AG10803 (cell line): ENCODE measurements around the gene RPUSD4.
A peak's percentile ranks its signal among the peaks of the same experiment; 100 is the strongest.

ENCODE experiments used
- DNase-seq: peaks from one replicate; pipeline ENCODE4 v3.0.0; 2010; ENCODE audit warnings: low read depth
- H3K4me3 ChIP-seq: 2 replicates; pipeline ENCODE4 v1.5.1; 2011; ENCODE audit warnings: mild to moderate bottlenecking, low read length, control low read depth
- TF ChIP-seq, protein P1 (sequence below): conservative IDR thresholded peaks from 2 replicates; pipeline ENCODE4 v1.5.1; 2011; ENCODE audit warnings: mild to moderate bottlenecking, low read length, control low read depth, inconsistent platforms

RPUSD4 gene

DNA sequence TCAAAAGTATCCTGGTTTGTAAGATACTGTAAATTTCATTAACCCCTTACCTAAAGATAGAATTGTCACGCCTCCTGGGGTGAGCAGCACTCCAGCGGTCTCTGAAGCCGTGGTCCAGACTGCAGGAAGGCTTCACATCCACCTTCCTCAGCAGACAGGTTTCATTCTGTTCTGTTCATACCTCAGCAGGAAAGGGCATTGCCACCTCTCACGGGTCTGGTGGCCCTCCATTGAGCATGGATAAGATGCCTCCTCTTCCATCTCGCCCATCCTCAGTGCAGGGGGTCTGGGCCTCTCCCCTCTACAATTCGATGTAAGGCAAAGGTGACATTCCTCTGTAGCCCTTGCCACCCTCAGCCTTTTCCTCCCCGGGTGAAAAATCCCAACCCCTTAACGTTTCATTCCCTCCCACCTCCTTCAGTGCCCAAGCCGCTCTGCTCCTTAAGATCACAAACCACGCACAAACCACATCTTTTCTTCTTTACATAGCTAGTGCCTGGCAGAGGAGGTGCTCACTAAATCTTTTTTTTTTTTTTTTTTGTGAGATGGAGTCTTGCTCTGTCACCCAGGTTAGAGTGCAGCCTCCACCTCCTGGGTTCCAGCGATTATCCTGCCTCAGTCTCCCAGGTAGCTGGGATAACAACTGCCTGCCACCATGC lies 28.5 kb downstream of the RPUSD4 start:
- no peak overlapping the region for H3K4me3 ChIP-seq
- TF ChIP-seq, protein P1, sequence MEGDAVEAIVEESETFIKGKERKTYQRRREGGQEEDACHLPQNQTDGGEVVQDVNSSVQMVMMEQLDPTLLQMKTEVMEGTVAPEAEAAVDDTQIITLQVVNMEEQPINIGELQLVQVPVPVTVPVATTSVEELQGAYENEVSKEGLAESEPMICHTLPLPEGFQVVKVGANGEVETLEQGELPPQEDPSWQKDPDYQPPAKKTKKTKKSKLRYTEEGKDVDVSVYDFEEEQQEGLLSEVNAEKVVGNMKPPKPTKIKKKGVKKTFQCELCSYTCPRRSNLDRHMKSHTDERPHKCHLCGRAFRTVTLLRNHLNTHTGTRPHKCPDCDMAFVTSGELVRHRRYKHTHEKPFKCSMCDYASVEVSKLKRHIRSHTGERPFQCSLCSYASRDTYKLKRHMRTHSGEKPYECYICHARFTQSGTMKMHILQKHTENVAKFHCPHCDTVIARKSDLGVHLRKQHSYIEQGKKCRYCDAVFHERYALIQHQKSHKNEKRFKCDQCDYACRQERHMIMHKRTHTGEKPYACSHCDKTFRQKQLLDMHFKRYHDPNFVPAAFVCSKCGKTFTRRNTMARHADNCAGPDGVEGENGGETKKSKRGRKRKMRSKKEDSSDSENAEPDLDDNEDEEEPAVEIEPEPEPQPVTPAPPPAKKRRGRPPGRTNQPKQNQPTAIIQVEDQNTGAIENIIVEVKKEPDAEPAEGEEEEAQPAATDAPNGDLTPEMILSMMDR = no peak
- DNase-seq = no peak

DNA sequence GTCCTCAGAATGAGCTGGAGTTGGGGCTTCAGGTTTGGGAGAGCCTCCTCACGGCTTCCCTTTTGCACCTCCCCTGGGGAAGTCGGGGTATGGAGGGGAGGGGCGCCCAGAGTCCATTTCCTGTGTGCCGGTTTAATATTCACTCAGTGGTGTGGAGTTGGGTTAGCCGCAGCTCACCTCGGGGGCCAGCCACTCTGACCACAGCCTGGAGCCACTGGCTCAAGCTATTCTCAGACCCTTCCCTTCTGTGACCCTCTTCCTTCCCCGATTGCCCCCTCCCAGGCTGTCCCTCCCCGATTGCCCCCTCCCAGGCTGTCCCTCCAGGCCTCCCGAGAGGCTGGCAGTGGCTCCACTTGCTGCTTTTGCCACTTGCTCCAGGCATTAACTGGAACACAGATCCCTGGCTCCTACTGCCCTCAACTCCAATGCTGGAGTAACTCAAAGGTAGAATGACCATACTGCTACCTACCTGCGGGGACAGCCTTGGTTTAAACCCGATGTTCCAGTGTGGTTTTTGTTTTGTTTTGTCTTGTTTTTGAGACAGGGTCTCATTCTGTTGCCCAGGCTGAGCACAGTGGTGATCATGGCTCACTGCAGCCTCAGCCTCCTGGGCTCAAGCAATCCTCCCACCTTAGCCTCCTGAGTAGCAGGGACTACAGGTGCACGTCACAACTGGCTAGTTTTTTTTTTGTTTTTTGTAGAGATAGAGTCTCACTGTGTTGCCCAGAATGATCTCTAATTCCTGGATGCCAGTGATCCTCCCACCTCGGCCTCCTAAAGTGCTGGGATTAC lies 29.3 kb downstream of the RPUSD4 start:
- TF ChIP-seq, protein P1 = no peak
- no peak overlapping the region for H3K4me3 ChIP-seq
- DNase-seq = no peak

DNA sequence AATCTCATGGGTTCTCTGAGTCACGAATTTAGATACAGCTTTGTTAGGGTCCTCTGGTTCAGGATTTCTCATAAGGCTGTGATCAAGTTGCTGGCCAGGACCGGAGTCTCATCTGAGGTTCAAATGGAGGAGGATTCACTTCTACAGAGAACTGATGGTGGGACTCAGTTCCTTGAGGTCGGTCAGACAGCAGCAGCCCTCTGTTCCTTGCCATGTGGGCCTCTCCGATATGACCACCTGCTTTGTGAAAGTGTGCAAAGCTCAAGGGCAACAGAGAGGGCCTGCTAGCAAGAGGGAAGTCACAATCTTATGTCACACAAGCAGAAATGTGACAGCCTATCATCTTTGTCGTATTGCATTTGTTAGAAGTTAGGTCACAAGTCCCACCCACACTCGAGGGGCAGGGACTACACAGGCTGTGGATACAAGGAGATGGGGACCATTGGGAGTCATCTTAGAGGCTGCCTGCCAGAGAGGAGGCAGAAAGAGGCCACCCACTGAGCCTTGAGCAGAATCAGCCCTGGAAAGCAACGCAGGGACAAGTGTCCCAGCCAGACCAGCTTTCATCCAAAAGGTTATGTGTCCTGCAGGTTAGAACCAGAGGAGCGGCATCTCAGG lies 34.5 kb downstream of the RPUSD4 start:
- no peak for DNase-seq
- TF ChIP-seq, protein P1 = no peak
- H3K4me3 ChIP-seq = no peak overlapping the region

DNA sequence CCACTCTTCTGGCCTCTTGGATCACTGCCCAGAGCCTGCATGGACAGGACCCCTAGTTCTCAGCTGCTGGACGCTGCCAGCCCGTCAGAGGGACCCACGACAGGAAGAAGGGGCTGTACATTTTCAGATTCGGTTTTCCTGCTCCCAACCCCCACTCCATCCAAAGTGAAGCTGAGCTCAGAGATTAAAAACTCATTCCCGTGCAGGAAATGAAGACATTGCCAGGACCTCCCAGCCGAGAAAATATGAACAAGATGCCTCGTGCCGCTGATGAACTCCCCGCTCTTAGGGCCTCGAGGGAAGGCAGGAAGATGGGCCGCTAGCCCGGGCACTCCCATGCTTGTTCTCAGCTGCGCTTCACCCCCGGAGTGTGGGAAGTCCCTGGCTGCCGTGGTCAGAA lies 36.1 kb downstream of the RPUSD4 start:
- H3K4me3 ChIP-seq = no peak overlapping the region
- TF ChIP-seq, protein P1 = no peak
- DNase-seq = peak; percentile 66

DNA sequence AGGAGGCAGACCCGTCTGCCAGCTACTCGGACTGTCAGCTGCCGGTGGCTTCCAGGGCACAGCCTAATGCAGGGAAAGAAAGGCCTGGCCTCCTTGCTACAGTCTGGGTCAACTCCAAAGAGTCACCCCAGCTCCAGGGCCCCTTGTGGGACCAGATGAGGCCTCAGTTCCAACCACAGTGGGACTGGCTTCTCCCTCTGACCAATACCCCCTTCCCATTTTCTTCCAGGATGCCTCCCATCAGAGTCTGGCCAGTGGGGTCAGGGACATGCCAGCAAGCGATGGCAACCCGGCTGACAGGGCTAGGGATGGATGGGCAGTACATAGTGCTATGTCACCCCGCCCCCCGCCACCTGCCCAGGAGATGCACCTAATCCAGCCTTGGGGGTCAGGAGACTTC lies 36.6 kb downstream of the RPUSD4 start:
- H3K4me3 ChIP-seq = no peak overlapping the region
- TF ChIP-seq, protein P1 = no peak
- no peak for DNase-seq

DNA sequence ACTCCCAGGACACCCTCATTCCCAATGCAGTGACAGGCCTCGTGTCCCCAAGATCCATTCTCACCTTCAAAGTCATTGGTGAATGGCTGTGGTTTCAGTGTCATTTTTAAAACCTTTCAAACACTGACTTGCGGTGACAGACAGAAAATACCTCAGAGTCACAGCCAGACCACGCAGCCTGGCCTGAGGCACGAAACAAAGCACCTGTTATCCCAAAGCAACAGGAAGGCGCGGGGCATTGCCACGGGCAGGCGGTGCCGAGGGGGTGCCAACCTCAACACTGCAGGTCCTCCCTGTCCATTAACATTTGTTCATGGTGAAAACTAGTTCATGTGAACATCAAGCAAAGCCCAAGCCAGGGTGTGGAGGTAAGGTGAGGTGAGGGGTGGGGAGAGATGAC lies 38.2 kb downstream of the RPUSD4 start:
- no peak overlapping the region for H3K4me3 ChIP-seq
- DNase-seq = no peak
- TF ChIP-seq, protein P1 = no peak

DNA sequence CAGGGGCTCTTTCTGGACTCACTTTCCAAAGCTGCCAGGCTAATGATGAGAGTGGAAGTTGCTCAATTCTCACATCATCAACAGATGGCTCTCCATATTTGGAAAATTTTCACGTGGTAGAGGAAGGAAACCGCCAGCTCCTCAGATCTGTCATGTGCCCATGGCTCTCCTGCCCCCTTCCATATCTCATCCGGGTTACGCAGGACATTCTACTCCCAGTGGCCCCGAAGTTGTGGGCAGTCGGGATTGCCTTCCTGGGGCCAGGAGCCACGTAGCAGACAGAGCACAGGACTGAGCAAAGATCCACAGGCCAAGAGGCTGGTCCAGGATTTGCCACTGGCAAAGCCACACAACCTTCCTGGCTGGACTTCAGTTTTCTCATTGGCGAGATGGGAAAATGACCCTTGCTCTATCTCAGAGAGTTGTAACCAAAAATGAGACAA lies 38.8 kb downstream of the RPUSD4 start:
- TF ChIP-seq, protein P1 = no peak
- DNase-seq = peak; percentile 92
- no peak overlapping the region for H3K4me3 ChIP-seq
